IMR-90 (cell line): Measurements from ENCODE around the gene FICD.

Experiments
- BHLHE40 ChIP-seq: fragments of 150-350 bp; IDR thresholded peaks from 2 replicates; pipeline ENCODE4 v1.6.1; 2016; ENCODE audit warnings: mild to moderate bottlenecking, low read depth, low read length
- CEBPB ChIP-seq: IDR thresholded peaks from 2 replicates; pipeline ENCODE4 v1.6.1; 2012; ENCODE audit warnings: low read depth, low read length, improper control_type of control experiment
- CHD1 ChIP-seq: IDR thresholded peaks from 2 replicates; pipeline ENCODE4 v1.6.1; 2012; ENCODE audit warnings: low read depth, low read length, improper control_type of control experiment
- ELK1 ChIP-seq: fragments of 150-350 bp; IDR thresholded peaks from 2 replicates; pipeline ENCODE4 v1.6.1; 2016; ENCODE audit warnings: low read depth, mild to moderate bottlenecking, low read length, moderate library complexity, borderline replicate concordance
- FOS ChIP-seq: fragments of 150-350 bp; IDR thresholded peaks from 2 replicates; pipeline ENCODE4 v1.6.1; 2016; ENCODE audit warnings: low read depth, low read length
- MAFK ChIP-seq: IDR thresholded peaks from 2 replicates; pipeline ENCODE4 v1.6.1; 2012; ENCODE audit warnings: low read depth, low read length, improper control_type of control experiment
- MXI1 ChIP-seq: IDR thresholded peaks from 2 replicates; pipeline ENCODE4 v1.6.1; 2012; ENCODE audit warnings: low read depth, mild to moderate bottlenecking, low read length, moderate library complexity, borderline replicate concordance
- POLR2A ChIP-seq: IDR thresholded peaks from 2 replicates; pipeline ENCODE4 v1.6.1; 2012; ENCODE audit warnings: mild to moderate bottlenecking, low read depth, low read length
- RAD21 ChIP-seq: IDR thresholded peaks from 2 replicates; pipeline ENCODE4 v1.6.1; 2012; ENCODE audit warnings: low read length, improper control_type of control experiment
- RCOR1 ChIP-seq: IDR thresholded peaks from 2 replicates; pipeline ENCODE4 v1.6.1; 2012; ENCODE audit warnings: mild to moderate bottlenecking, low read length, improper control_type of control experiment; ENCODE audit not compliant: insufficient replicate concordance
- RFX5 ChIP-seq: IDR thresholded peaks from 2 replicates; pipeline ENCODE4 v1.8.0; 2012; ENCODE audit warnings: low read depth, mild to moderate bottlenecking, low read length, moderate library complexity
- SMC3 ChIP-seq: fragments of 150-350 bp; IDR thresholded peaks from 2 replicates; pipeline ENCODE4 v1.6.1; 2016; ENCODE audit warnings: low read depth, mild to moderate bottlenecking, antibody characterized with exemption, low read length, moderate library complexity
- USF2 ChIP-seq: fragments of 150-350 bp; IDR thresholded peaks from 2 replicates; pipeline ENCODE4 v1.6.1; 2017; ENCODE audit warnings: mild to moderate bottlenecking, antibody characterized with exemption, low read length, low read depth
- TF ChIP-seq, protein P1 (sequence below): conservative IDR thresholded peaks from 2 replicates; pipeline ENCODE4 v1.5.1; 2012; ENCODE audit warnings: mild to moderate bottlenecking, low read depth, low read length, improper control_type of control experiment

DNA sequence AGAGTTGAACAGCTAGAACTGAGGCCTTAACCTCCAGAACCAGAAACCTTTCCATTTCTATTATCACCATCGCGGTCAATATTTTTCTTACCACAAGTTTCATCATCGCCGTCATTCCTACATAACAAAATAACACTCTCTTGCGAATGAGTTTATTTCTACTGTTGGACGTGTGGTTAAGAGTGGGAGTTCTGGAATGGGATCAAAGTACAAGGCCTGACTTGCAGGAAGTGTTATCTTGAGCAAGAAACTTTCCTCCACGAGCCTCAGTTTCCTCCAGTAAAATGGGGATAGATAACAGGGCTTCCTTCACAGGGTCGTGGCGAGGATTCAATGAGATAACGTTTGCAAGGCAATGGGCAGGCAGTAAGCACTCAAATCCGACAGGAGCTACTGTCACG, 45.2 kb downstream of the FICD start:
- TF ChIP-seq RAD21 (no peak), POLR2A (no peak), CEBPB (peak; percentile 85), BHLHE40 (peak; percentile 44; the same call in 1 of the 2 replicates), RCOR1 (no peak), MXI1 (no peak), USF2 (no peak), RFX5 (no peak), MAFK (no peak), SMC3 (no peak), ELK1 (no peak), FOS (no peak), CHD1 (no peak)
- TF ChIP-seq, protein P1, sequence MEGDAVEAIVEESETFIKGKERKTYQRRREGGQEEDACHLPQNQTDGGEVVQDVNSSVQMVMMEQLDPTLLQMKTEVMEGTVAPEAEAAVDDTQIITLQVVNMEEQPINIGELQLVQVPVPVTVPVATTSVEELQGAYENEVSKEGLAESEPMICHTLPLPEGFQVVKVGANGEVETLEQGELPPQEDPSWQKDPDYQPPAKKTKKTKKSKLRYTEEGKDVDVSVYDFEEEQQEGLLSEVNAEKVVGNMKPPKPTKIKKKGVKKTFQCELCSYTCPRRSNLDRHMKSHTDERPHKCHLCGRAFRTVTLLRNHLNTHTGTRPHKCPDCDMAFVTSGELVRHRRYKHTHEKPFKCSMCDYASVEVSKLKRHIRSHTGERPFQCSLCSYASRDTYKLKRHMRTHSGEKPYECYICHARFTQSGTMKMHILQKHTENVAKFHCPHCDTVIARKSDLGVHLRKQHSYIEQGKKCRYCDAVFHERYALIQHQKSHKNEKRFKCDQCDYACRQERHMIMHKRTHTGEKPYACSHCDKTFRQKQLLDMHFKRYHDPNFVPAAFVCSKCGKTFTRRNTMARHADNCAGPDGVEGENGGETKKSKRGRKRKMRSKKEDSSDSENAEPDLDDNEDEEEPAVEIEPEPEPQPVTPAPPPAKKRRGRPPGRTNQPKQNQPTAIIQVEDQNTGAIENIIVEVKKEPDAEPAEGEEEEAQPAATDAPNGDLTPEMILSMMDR = no peak
